AG04450 (cell line): Measurements from ENCODE around the gene DYNC1I1. TPM values are rescaled to one million over a fixed set of nuclear protein-coding genes. Genes with fewer than 3 reads are reported as not detected.

Experiments used
- CTCF ChIA-PET: fragments of 300-600, 350-600 bp; formaldehyde crosslinking; extraction: SDS; loops from one replicate; lab custom pipeline; 2022; ENCODE audit warnings: antibody characterized with exemption, inconsistent platforms; lab: Charles Lee
- POLR2A ChIA-PET: fragments of 350-600 bp; formaldehyde crosslinking; extraction: SDS; loops from one replicate; lab custom pipeline; 2021; ENCODE audit warnings: antibody characterized with exemption, inconsistent platforms; lab: Yijun Ruan, JAX
- DNase-seq: peaks from one replicate; pipeline ENCODE4 v3.0.0-alpha.2; 2011; ENCODE audit warnings: low read depth, low spot score
- H3K27ac ChIP-seq: one replicate; pipeline ENCODE4 v1.5.1; 2012; ENCODE audit warnings: low read depth, low read length, control low read depth
- H3K27me3 ChIP-seq: one replicate; pipeline ENCODE4 v1.6.0; 2012; ENCODE audit warnings: low read length; ENCODE audit not compliant: control insufficient read depth, insufficient read depth
- H3K4me3 ChIP-seq: 2 replicates; pipeline ENCODE4 v1.5.1; 2011; ENCODE audit warnings: mild to moderate bottlenecking, low read depth, low read length, control low read depth
- H3K9me3 ChIP-seq: 2 replicates; pipeline ENCODE4 v1.5.1; 2012; ENCODE audit warnings: low read length; ENCODE audit not compliant: control insufficient read depth, insufficient read depth
- CTCF ChIP-seq: IDR thresholded peaks from 2 replicates; pipeline ENCODE4 v1.5.1; 2011; ENCODE audit warnings: low read depth, low read length, control low read depth, inconsistent platforms
- polyA plus RNA-seq: library from polyadenylated mRNA; depleted of rRNA; stranded (reverse); fragments of >200 nt; gene quantifications from 2 replicates; pipeline ENCODE4 v1.2.3, GENCODE V29; 2011

DYNC1I1 gene
- polyA plus RNA-seq, 1 experiment, result 0.06 TPM

DNA sequence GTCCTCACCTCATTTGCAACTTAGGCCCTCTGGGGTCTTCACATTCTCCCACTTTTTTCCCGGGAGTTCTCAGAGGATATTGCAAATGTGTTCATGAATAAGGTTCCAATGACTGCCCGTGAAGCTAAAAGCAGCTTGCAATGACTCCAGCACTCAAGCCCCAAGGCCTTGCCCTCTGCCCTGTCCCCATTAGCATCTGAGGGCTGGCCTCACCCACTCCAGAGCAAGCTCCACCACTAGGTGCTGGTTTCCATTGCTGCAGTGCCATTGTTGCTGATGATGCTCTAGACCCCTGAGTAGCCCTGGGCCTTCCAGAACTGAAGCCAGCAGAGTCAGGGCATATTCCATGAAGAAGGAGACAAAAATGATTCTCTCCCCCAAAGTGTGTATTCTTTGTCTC is 236.8 kb downstream of the DYNC1I1 start:
- no peaks in the 10 kb centered on the region for H3K9me3 ChIP-seq
- no peak overlapping the region for H3K27ac ChIP-seq
- ChIA-PET CTCF (no interaction called here), POLR2A (no interaction called here)
- H3K27me3 ChIP-seq, result peaks cover 3% of the 10 kb centered on the region
- no peak for DNase-seq
- H3K4me3 ChIP-seq, result no peak overlapping the region
- TF ChIP-seq CTCF, result no peak

GRCh38 chr7:96013836-96014235 is 241.5 kb downstream of the DYNC1I1 start:
- H3K9me3 ChIP-seq, result no peaks in the 10 kb centered on the region
- DNase-seq, result no peak
- TF ChIP-seq CTCF, result no peak
- no peaks in the 10 kb centered on the region for H3K27me3 ChIP-seq
- no peak overlapping the region for H3K4me3 ChIP-seq
- ChIA-PET CTCF (no interaction called here), POLR2A (no interaction called here)
- H3K27ac ChIP-seq, result no peak overlapping the region

- no peaks in the 10 kb centered on the region for H3K27me3 ChIP-seq
- ChIA-PET CTCF (no interaction called here), POLR2A (no interaction called here)
- no peak overlapping the region for H3K27ac ChIP-seq
- no peak for DNase-seq
- no peak for TF ChIP-seq CTCF
- H3K9me3 ChIP-seq, result no peaks in the 10 kb centered on the region
- no peak overlapping the region for H3K4me3 ChIP-seq
These were observed 242.3 kb downstream of the DYNC1I1 start for GRCh38 chr7:96014617-96015016.

DNA sequence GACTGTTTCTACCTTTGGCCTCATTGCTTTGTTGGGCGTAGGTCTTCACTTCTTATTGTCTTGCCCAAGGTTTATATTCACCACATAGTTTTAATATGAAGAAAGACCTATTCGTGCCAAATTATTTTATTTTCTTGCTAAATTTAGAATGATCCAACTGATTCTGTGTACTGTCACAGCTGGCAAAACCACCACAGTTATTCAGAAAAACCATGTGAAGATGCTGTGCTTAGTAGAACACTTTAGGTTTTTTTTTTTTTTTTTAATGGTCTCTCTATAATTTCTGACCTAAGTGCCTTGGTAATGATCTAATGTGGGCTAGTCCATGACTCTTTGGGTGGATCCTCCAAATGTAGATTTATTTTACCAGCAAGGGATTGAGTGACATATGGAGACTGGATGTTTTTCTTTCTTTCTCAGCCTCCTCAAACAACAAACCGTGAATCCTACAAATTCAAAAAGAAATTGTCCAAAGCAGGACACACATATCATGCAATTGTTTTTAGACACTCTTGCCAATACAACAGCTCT is 243.8 kb downstream of the DYNC1I1 start:
- Histone ChIP-seq H3K4me3 (no peak overlapping the region), H3K9me3 (no peaks in the 10 kb centered on the region), H3K27ac (no peak overlapping the region), H3K27me3 (no peaks in the 10 kb centered on the region)
- POLR2A ChIA-PET, result no interaction called here
- CTCF ChIA-PET, result no interaction called here
- no peak for TF ChIP-seq CTCF
- no peak for DNase-seq

- CTCF ChIA-PET, result no interaction called here
- DNase-seq, result no peak
- POLR2A ChIA-PET, result no interaction called here
- no peaks in the 10 kb centered on the region for H3K27me3 ChIP-seq
- no peaks in the 10 kb centered on the region for H3K9me3 ChIP-seq
- no peak for TF ChIP-seq CTCF
- H3K27ac ChIP-seq, result no peak overlapping the region
- H3K4me3 ChIP-seq, result no peak overlapping the region
These were observed 244.4 kb downstream of the DYNC1I1 start for GRCh38 chr7:96016735-96017134.
